Hippocampal formation (tissue), 2 donors: Measurements from ENCODE around the gene SEPTIN3.

Source experiments
- DNase-seq, 2 donors: peaks; one replicate each; lab custom pipeline; 2025; lab: John Stamatoyannopoulos, UW

Gene SEPTIN3

GRCh38 chr22:41976961-41977566 lies 7.8 kb downstream of the SEPTIN3 start:
- no peak for DNase-seq

- DNase-seq, result no peak
Measured at GRCh38 chr22:41978732-41979131, 9.5 kb downstream of the SEPTIN3 start.

- DNase-seq, result peak in 1 of 2 donors; percentile 67
Measured at GRCh38 chr22:41979423-41980250, 10.4 kb downstream of the SEPTIN3 start.

GRCh38 chr22:41982865-41983264 lies 13.6 kb downstream of the SEPTIN3 start:
- DNase-seq, result no peak

GRCh38 chr22:41983513-41984405 lies 14.5 kb downstream of the SEPTIN3 start:
- DNase-seq, result no peak

GRCh38 chr22:41987276-41987675 lies 18.0 kb downstream of the SEPTIN3 start:
- no peak for DNase-seq

GRCh38 chr22:41989246-41989645 lies 20.0 kb downstream of the SEPTIN3 start:
- no peak for DNase-seq

- DNase-seq, result no peak
Measured at GRCh38 chr22:41991111-41991510, 21.9 kb downstream of the SEPTIN3 start.

GRCh38 chr22:41992496-41992895 lies 23.3 kb downstream of the SEPTIN3 start:
- no peak for DNase-seq

- DNase-seq, result no peak
Measured at GRCh38 chr22:41995211-41995610, 26.0 kb downstream of the SEPTIN3 start.

GRCh38 chr22:41996826-41997225 lies 27.6 kb downstream of the SEPTIN3 start:
- DNase-seq, result no peak

- DNase-seq, result peak; percentile 74 to 78
Measured at GRCh38 chr22:41998361-41999261, 29.4 kb downstream of the SEPTIN3 start, which contains the start of gene WBP2NL. TSS of gene WBP2NL (plus strand) at chr22:41998788. CDS start at chr22:41998819, 31 bp downstream.

GRCh38 chr22:42000466-42000865 lies 31.2 kb downstream of the SEPTIN3 start:
- no peak for DNase-seq

GRCh38 chr22:42001121-42001520 lies 31.9 kb downstream of the SEPTIN3 start:
- no peak for DNase-seq

- no peak for DNase-seq
Measured at GRCh38 chr22:42001706-42002105, 32.5 kb downstream of the SEPTIN3 start.

- DNase-seq, result no peak
Measured at GRCh38 chr22:42007922-42008321, 38.7 kb downstream of the SEPTIN3 start.

- DNase-seq, result no peak
Measured at GRCh38 chr22:42010778-42011177, 41.5 kb downstream of the SEPTIN3 start.

GRCh38 chr22:42013385-42013784 lies 44.1 kb downstream of the SEPTIN3 start:
- DNase-seq, result no peak

GRCh38 chr22:42016111-42016510 lies 46.9 kb downstream of the SEPTIN3 start:
- DNase-seq, result no peak

GRCh38 chr22:42018224-42018623 lies 49.0 kb downstream of the SEPTIN3 start:
- no peak for DNase-seq
